Heart left ventricle (tissue), 13 donors: Measurements from ENCODE around the gene ADCY7.

Experiments used
- POLR2A ChIP-seq, 2 donors: fragments of 450-650 bp; IDR thresholded peaks; one replicate each; pipeline ENCODE4 v1.6.1; 2017; ENCODE audit warnings: antibody characterized with exemption in 2 of 2, mild to moderate bottlenecking in 2 of 2, moderate library complexity in 2 of 2
- TF ChIP-seq, protein P1 (sequence below), 12 donors: fragments of 200-600 bp; sonication (generic) in 4 of 12; IDR thresholded peaks; one replicate each; pipeline versions ENCODE4 v1.5.0 to v1.8.0; 2018 to 2022; ENCODE audit warnings: antibody characterized with exemption in 12 of 12, mild to moderate bottlenecking in 5 of 12
- donor health status: ischemic (EF 13 %, LVEDD 7.1; RV severe dilation, severe dysfunction).
- donor health status: DM: no; HTN: yes; CAD: no.
- donor health status: DM: no; HTN: no; CAD: no.
- donor health status: ischemic (EF 25% LVEDD 6.9; RV normal size, moderate dysfunction).
- donor health status: ischemic (EF 25% LVEDD 5.7; RV mildly dilated, moderate dysfunction).
- donor health status: ischemic (EF 35%, LVEDD 5.7; RV mildly dilated, moderate dysfunction).
- donor health status: nonischemic (EF 11% LVEDD 7.7; RV severe dilation, severe dysfunction).
- donor health status: DM: yes; HTN: yes; CAD: no.
- donor health status: PGD.
- donor health status: ischemic (EF 29% LVEDD 5.4; RV normal size, mild dysfunction).
- donor health status: nonischemic (EF 23%, LVEDD 6.1; RV moderate dilation, normal function).

DNA sequence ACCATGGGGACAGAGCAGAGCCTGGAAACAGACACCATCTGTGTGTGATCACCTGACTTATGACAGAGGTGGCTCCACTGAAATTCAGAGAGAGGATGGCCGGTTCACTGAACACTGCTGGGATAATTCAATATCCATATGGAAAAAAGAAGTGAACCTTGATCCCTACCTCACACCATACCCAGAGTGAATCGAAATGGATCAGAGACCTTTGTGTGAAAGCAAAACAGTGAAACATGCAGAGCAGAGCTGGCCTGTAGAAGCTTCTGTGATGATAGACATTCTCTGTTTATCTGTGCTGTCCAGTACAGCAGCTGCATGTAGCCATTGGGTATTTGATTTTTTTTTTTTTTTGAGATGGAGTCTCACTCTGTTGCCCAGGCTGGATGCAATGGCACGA lies 20.3 kb downstream of the ADCY7 start:
- no peak for TF ChIP-seq POLR2A (IDR thresholded peaks at IDR 0.05)
- TF ChIP-seq, protein P1, sequence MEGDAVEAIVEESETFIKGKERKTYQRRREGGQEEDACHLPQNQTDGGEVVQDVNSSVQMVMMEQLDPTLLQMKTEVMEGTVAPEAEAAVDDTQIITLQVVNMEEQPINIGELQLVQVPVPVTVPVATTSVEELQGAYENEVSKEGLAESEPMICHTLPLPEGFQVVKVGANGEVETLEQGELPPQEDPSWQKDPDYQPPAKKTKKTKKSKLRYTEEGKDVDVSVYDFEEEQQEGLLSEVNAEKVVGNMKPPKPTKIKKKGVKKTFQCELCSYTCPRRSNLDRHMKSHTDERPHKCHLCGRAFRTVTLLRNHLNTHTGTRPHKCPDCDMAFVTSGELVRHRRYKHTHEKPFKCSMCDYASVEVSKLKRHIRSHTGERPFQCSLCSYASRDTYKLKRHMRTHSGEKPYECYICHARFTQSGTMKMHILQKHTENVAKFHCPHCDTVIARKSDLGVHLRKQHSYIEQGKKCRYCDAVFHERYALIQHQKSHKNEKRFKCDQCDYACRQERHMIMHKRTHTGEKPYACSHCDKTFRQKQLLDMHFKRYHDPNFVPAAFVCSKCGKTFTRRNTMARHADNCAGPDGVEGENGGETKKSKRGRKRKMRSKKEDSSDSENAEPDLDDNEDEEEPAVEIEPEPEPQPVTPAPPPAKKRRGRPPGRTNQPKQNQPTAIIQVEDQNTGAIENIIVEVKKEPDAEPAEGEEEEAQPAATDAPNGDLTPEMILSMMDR (IDR thresholded peaks at IDR 0.05), result no peak
